ENCODE measurements around the gene CLCN5.

Gene CLCN5

GRCh38 chrX:50081282-50081889 is 159.0 kb downstream of the CLCN5 start:
- H3K9me2 ChIP-seq (replicated peaks; ENCODE audit: insufficient read depth, low read length), result no peaks in the 10 kb centered on the region
- H3K9ac ChIP-seq (ENCODE audit: low read length), result no peak overlapping the region
- no peaks in the 10 kb centered on the region for H3F3A ChIP-seq (ENCODE audit: insufficient read depth, low read length)
- no peaks in the 10 kb centered on the region for H3K36me3 ChIP-seq (replicated peaks; ENCODE audit: insufficient read depth, low read length)
- no peaks in the 10 kb centered on the region for H4K20me1 ChIP-seq (ENCODE audit: insufficient read depth, low read length)
- no peaks in the 10 kb centered on the region for H3K9me3 ChIP-seq (replicated peaks; ENCODE audit: insufficient read depth, low read length)
- H3K4me3 ChIP-seq (ENCODE audit: low read length), result no peak overlapping the region
- no peaks in the 10 kb centered on the region for H3K79me2 ChIP-seq (ENCODE audit: low read length)
- DNase-seq, result no peak
- H3K4me1 ChIP-seq (ENCODE audit: low read length), result peaks cover 16% of the 10 kb centered on the region
- TF ChIP-seq EZH2 (optimal IDR thresholded peaks at IDR 0.05; ENCODE audit: low read depth, low read length), result no peak
- TF ChIP-seq CTCF (IDR thresholded peaks at IDR 0.05; ENCODE audit: low read length), result peak; percentile 39
- no peak overlapping the region for H3K4me2 ChIP-seq (ENCODE audit: low read depth, low read length)
- H3K27me3 ChIP-seq (replicated peaks; ENCODE audit: insufficient read depth, low read length), result no peaks in the 10 kb centered on the region
- H2AFZ ChIP-seq (ENCODE audit: low read length), result no peak overlapping the region
- H3K27ac ChIP-seq (ENCODE audit: low read length), result no peak overlapping the region

- no peaks in the 10 kb centered on the region for H3K9me3 ChIP-seq (replicated peaks; ENCODE audit: insufficient read depth, low read length)
- TF ChIP-seq EZH2 (optimal IDR thresholded peaks at IDR 0.05; ENCODE audit: low read depth, low read length) (no peak), EZH2phosphoT487 (IDR thresholded peaks at IDR 0.05; ENCODE audit: low read length) (no peak), CTCF (IDR thresholded peaks at IDR 0.05; ENCODE audit: low read length) (no peak)
- H4K20me1 ChIP-seq (ENCODE audit: insufficient read depth, low read length), result no peaks in the 10 kb centered on the region
- no peaks in the 10 kb centered on the region for H3K9me2 ChIP-seq (replicated peaks; ENCODE audit: insufficient read depth, low read length)
- no peaks in the 10 kb centered on the region for H3K27me3 ChIP-seq (replicated peaks; ENCODE audit: insufficient read depth, low read length)
- 0 out of 2 replicates have a peak overlapping the region, but pooled peaks have one; percentile 13 for H3K4me2 ChIP-seq (ENCODE audit: low read depth, low read length)
- H3K4me3 ChIP-seq (ENCODE audit: low read length), result no peak overlapping the region
- H3K9ac ChIP-seq (ENCODE audit: low read length), result no peak overlapping the region
- no peaks in the 10 kb centered on the region for H3F3A ChIP-seq (ENCODE audit: insufficient read depth, low read length)
- no peak overlapping the region for H2AFZ ChIP-seq (ENCODE audit: low read length)
- no peak for DNase-seq
- H3K4me1 ChIP-seq (ENCODE audit: low read length), result peaks cover 11% of the 10 kb centered on the region
- no peaks in the 10 kb centered on the region for H3K36me3 ChIP-seq (replicated peaks; ENCODE audit: insufficient read depth, low read length)
- H3K79me2 ChIP-seq (ENCODE audit: low read length), result no peaks in the 10 kb centered on the region
- no peak overlapping the region for H3K27ac ChIP-seq (ENCODE audit: low read length)
These were observed 160.3 kb downstream of the CLCN5 start for GRCh38 chrX:50082741-50083140.

GRCh38 chrX:50088645-50089044 is 166.2 kb downstream of the CLCN5 start:
- Histone ChIP-seq H4K20me1 (ENCODE audit: insufficient read depth, low read length) (no peaks in the 10 kb centered on the region), H3K36me3 (replicated peaks; ENCODE audit: insufficient read depth, low read length) (no peaks in the 10 kb centered on the region), H3K27me3 (replicated peaks; ENCODE audit: insufficient read depth, low read length) (no peaks in the 10 kb centered on the region), H3F3A (ENCODE audit: insufficient read depth, low read length) (no peaks in the 10 kb centered on the region), H3K4me3 (ENCODE audit: low read length) (no peak overlapping the region), H3K79me2 (ENCODE audit: low read length) (no peaks in the 10 kb centered on the region), H3K4me1 (ENCODE audit: low read length) (peaks cover 17% of the 10 kb centered on the region), H3K9ac (ENCODE audit: low read length) (no peak overlapping the region), H3K27ac (ENCODE audit: low read length) (no peak overlapping the region), H3K4me2 (ENCODE audit: low read depth, low read length) (no peak overlapping the region), H3K9me2 (replicated peaks; ENCODE audit: insufficient read depth, low read length) (no peaks in the 10 kb centered on the region), H2AFZ (ENCODE audit: low read length) (no peak overlapping the region), H3K9me3 (replicated peaks; ENCODE audit: insufficient read depth, low read length) (no peaks in the 10 kb centered on the region)
- TF ChIP-seq CTCF (IDR thresholded peaks at IDR 0.05; ENCODE audit: low read length), result no peak
- no peak for TF ChIP-seq EZH2phosphoT487 (IDR thresholded peaks at IDR 0.05; ENCODE audit: low read length)
- no peak for TF ChIP-seq EZH2 (optimal IDR thresholded peaks at IDR 0.05; ENCODE audit: low read depth, low read length)
- DNase-seq, result no peak
